C4-2B (cell line): Measurements from ENCODE around the gene SLCO2A1.
A peak's percentile ranks its signal among the peaks of the same experiment; 100 is the strongest.

Source experiments
- CTCF ChIP-seq: fragments of 450-650 bp; conservative IDR thresholded peaks from 2 replicates; pipeline ENCODE4 v1.5.1; 2017; ENCODE audit warnings: mild to moderate bottlenecking
- ZFX ChIP-seq: fragments of 450-650 bp; IDR thresholded peaks from 2 replicates; pipeline ENCODE4 v1.6.1; 2017

- TF ChIP-seq CTCF (peak; percentile 99), ZFX (no peak)
Measured at GRCh38 chr3:133927540-133928066, 102.1 kb downstream of the SLCO2A1 start.
